ENCODE measurements around the gene PAOX.

PAOX gene

DNA sequence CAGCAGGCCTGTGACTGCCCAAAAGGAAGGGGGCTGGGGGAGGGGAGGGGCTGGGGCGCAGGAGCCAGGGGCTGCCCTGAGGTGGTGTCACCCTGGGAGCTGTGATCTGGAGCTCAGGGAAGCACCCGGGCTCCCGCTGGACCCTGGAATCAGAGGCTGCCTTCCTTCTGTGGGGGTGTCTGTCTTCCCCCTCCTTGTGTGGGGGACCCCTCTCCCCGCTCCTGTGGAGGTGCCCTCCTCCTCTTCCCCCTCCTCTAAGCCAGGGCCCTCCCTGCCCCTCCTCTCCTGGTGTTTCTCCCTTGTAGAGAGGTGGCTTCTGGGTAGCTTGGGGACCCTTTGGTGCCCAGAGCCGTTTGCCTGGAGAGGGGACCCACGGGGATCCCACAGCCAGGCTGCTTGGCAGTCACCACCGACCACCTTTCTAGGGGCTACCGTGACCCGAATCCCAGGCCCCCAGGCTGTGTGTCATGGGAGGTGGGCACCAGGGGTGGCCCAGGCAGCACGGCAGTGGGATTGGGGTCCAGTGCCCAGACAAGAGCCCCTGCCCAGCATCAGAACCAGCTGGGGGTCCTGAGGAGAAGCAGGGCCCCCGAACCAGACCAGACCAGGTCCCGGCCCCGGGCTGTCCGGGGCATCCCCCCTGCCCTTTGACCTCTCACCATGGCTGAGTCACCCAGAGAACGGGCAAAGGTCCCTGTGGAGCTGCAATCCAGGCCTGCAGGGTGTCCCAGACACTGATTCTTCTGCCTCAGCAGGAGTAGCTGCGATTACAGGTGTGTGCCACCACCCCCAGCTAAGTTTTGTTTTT, 31.1 kb upstream of the PAOX start:
- H3F3A ChIP-seq (ENCODE audit: insufficient read depth): no peaks in the 10 kb centered on the region
- H4K20me1 ChIP-seq (ENCODE audit: low read depth, low read length): no peaks in the 10 kb centered on the region
- H3K27me3 ChIP-seq (ENCODE audit: low read length): no peaks in the 10 kb centered on the region
- H2AFZ ChIP-seq (ENCODE audit: low read depth, low read length, severe bottlenecking): no peak overlapping the region
- no peak overlapping the region for H3K27ac ChIP-seq (ENCODE audit: low read depth, low read length)
- H3K4me2 ChIP-seq (ENCODE audit: low read depth, low read length, poor library complexity, severe bottlenecking): no peak overlapping the region
- H3K4me3 ChIP-seq (ENCODE audit: insufficient read depth, low read length, poor library complexity, severe bottlenecking): no peak overlapping the region
- no peaks in the 10 kb centered on the region for H3K9me2 ChIP-seq (replicated peaks; ENCODE audit: insufficient read depth, low read length)
- H3K9ac ChIP-seq (ENCODE audit: low read length): no peak overlapping the region
- H3K79me2 ChIP-seq (ENCODE audit: insufficient read depth, low read length): no peaks in the 10 kb centered on the region
- H3K36me3 ChIP-seq (ENCODE audit: low read length): no peaks in the 10 kb centered on the region
- TF ChIP-seq, protein P1, sequence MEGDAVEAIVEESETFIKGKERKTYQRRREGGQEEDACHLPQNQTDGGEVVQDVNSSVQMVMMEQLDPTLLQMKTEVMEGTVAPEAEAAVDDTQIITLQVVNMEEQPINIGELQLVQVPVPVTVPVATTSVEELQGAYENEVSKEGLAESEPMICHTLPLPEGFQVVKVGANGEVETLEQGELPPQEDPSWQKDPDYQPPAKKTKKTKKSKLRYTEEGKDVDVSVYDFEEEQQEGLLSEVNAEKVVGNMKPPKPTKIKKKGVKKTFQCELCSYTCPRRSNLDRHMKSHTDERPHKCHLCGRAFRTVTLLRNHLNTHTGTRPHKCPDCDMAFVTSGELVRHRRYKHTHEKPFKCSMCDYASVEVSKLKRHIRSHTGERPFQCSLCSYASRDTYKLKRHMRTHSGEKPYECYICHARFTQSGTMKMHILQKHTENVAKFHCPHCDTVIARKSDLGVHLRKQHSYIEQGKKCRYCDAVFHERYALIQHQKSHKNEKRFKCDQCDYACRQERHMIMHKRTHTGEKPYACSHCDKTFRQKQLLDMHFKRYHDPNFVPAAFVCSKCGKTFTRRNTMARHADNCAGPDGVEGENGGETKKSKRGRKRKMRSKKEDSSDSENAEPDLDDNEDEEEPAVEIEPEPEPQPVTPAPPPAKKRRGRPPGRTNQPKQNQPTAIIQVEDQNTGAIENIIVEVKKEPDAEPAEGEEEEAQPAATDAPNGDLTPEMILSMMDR (IDR thresholded peaks at IDR 0.05; ENCODE audit: insufficient read depth, low read length, poor library complexity, severe bottlenecking): no peak
- TF ChIP-seq EZH2phosphoT487 (conservative IDR thresholded peaks at IDR 0.05; ENCODE audit: low read length): no peak
- H3K9me3 ChIP-seq (ENCODE audit: insufficient read depth, low read length): no peaks in the 10 kb centered on the region

DNA sequence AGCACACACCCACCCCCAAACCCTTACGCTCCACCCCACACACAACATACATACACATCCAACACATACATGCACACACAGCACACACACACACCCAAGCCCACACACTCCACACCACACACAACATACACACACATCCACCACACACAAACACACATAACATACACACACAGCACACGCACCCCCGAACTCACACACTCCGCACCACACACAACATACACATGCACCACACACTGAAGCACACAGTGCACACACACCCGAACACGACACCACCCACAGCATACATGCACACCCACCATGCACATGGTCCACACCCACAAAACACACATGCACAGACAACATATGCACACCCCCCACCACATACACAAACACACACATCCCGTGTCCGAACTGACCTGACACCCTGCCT, 29.9 kb upstream of the PAOX start:
- Histone ChIP-seq H3K36me3 (ENCODE audit: low read length) (no peaks in the 10 kb centered on the region), H2AFZ (ENCODE audit: low read depth, low read length, severe bottlenecking) (no peak overlapping the region), H3K27me3 (ENCODE audit: low read length) (no peaks in the 10 kb centered on the region), H3K79me2 (ENCODE audit: insufficient read depth, low read length) (no peaks in the 10 kb centered on the region), H3K9ac (ENCODE audit: low read length) (no peak overlapping the region), H3K27ac (ENCODE audit: low read depth, low read length) (no peak overlapping the region), H3K4me3 (ENCODE audit: insufficient read depth, low read length, poor library complexity, severe bottlenecking) (no peak overlapping the region), H3K4me2 (ENCODE audit: low read depth, low read length, poor library complexity, severe bottlenecking) (no peak overlapping the region), H3K9me2 (replicated peaks; ENCODE audit: insufficient read depth, low read length) (no peaks in the 10 kb centered on the region), H4K20me1 (ENCODE audit: low read depth, low read length) (no peaks in the 10 kb centered on the region), H3F3A (ENCODE audit: insufficient read depth) (no peaks in the 10 kb centered on the region), H3K9me3 (ENCODE audit: insufficient read depth, low read length) (no peaks in the 10 kb centered on the region)
- TF ChIP-seq, protein P1 (IDR thresholded peaks at IDR 0.05; ENCODE audit: insufficient read depth, low read length, poor library complexity, severe bottlenecking): no peak
- TF ChIP-seq EZH2phosphoT487 (conservative IDR thresholded peaks at IDR 0.05; ENCODE audit: low read length): no peak

DNA sequence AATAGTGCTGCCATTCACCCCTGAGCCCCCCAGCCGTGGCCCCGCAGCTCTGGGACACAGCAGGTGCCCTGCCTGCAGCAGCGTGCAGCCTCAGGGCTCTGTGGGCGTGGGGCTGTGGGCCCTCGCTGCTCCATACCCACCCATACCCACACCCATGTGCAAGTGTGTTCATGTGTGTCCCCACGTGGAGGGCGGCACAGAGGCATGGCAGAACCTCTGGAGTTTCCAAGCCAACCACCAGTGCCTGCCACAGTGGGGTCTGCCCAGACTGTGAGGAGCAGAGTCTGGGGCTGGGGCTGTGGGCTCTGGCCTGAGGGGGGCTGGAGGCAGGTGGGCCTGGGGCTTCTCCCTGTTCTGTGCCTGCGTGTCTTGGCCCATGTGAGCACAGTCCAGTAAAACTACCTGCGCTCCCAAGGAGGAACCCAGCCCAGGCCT, 29.5 kb upstream of the PAOX start:
- H3K27ac ChIP-seq (ENCODE audit: low read depth, low read length): no peak overlapping the region
- H3K4me3 ChIP-seq (ENCODE audit: insufficient read depth, low read length, poor library complexity, severe bottlenecking): no peak overlapping the region
- H3F3A ChIP-seq (ENCODE audit: insufficient read depth): no peaks in the 10 kb centered on the region
- no peaks in the 10 kb centered on the region for H3K36me3 ChIP-seq (ENCODE audit: low read length)
- H2AFZ ChIP-seq (ENCODE audit: low read depth, low read length, severe bottlenecking): no peak overlapping the region
- no peaks in the 10 kb centered on the region for H4K20me1 ChIP-seq (ENCODE audit: low read depth, low read length)
- H3K9me2 ChIP-seq (replicated peaks; ENCODE audit: insufficient read depth, low read length): no peaks in the 10 kb centered on the region
- TF ChIP-seq EZH2phosphoT487 (conservative IDR thresholded peaks at IDR 0.05; ENCODE audit: low read length): no peak
- TF ChIP-seq, protein P1 (IDR thresholded peaks at IDR 0.05; ENCODE audit: insufficient read depth, low read length, poor library complexity, severe bottlenecking): no peak
- H3K9ac ChIP-seq (ENCODE audit: low read length): no peak overlapping the region
- no peak overlapping the region for H3K4me2 ChIP-seq (ENCODE audit: low read depth, low read length, poor library complexity, severe bottlenecking)
- H3K9me3 ChIP-seq (ENCODE audit: insufficient read depth, low read length): no peaks in the 10 kb centered on the region
- no peaks in the 10 kb centered on the region for H3K79me2 ChIP-seq (ENCODE audit: insufficient read depth, low read length)
- H3K27me3 ChIP-seq (ENCODE audit: low read length): no peaks in the 10 kb centered on the region
